ENCODE measurements around the gene IP6K2.
"Not testable (repeated sequence)": the region's sequence is repeated elsewhere in the genome, so short reads cannot be mapped to it uniquely, and the experiment has no call there.

The IP6K2 gene, protein sequence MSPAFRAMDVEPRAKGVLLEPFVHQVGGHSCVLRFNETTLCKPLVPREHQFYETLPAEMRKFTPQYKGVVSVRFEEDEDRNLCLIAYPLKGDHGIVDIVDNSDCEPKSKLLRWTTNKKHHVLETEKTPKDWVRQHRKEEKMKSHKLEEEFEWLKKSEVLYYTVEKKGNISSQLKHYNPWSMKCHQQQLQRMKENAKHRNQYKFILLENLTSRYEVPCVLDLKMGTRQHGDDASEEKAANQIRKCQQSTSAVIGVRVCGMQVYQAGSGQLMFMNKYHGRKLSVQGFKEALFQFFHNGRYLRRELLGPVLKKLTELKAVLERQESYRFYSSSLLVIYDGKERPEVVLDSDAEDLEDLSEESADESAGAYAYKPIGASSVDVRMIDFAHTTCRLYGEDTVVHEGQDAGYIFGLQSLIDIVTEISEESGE

GRCh38 chr3:48716982-48717746 is at the start of gene IP6K2:
IP6K2 (minus strand) TSS chr3:48717221; CDS start chr3:48695291, 21,930 bp downstream.
- H3K27ac ChIP-seq: peak within 1 kb of the TSS; percentile 78 to 81
- peak; percentile 99 for DNase-seq (ENCODE audit: low spot score)
- peak within 1 kb of the TSS; percentile 92 for H3K4me3 ChIP-seq
- TF ChIP-seq, protein P1, sequence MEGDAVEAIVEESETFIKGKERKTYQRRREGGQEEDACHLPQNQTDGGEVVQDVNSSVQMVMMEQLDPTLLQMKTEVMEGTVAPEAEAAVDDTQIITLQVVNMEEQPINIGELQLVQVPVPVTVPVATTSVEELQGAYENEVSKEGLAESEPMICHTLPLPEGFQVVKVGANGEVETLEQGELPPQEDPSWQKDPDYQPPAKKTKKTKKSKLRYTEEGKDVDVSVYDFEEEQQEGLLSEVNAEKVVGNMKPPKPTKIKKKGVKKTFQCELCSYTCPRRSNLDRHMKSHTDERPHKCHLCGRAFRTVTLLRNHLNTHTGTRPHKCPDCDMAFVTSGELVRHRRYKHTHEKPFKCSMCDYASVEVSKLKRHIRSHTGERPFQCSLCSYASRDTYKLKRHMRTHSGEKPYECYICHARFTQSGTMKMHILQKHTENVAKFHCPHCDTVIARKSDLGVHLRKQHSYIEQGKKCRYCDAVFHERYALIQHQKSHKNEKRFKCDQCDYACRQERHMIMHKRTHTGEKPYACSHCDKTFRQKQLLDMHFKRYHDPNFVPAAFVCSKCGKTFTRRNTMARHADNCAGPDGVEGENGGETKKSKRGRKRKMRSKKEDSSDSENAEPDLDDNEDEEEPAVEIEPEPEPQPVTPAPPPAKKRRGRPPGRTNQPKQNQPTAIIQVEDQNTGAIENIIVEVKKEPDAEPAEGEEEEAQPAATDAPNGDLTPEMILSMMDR (IDR thresholded peaks at IDR 0.05): no peak

DNA sequence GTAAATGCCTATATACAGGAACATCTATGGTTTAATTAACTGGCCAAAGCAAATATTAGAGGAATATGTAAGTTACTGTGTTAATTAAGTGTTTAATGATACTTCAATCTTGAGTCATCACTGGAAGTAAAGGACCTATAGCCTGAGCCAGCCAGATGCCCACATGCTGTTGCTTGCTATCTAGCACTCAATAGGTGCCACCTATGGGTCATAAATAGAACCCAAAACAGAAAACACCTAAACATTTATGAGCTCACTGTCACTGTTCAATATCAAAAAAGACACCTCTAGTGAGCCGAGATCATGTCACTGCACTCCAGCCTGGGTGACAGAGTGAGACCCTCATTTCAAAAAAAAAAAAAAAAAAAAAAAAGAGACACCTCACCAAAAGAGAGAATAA is 48.4 kb upstream of the IP6K2 start:
- Histone ChIP-seq H3K27ac (no peak overlapping the region), H3K4me3 (no peak overlapping the region)
- DNase-seq (ENCODE audit: low spot score): no peak
- TF ChIP-seq, protein P1 (IDR thresholded peaks at IDR 0.05): no peak

DNA sequence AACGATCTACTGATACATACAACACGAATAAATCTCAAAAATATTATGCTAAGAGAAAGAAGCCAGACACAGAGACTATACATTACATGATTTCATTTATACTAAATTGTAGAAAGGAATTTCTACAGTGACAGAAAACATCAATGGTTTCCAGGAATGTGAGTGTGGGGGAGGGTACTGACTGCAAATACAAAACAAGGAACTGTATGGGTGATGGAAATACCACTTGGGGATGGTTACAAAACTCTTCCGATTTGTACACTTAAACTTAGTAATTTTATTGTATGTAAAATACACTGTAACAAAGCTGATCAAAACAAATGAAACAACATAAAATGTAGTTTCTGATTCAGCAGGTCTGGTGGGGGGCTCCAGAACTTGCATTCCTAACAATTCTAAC is 45.8 kb upstream of the IP6K2 start:
- TF ChIP-seq, protein P1 (IDR thresholded peaks at IDR 0.05): no peak
- no peak overlapping the region for H3K27ac ChIP-seq

GRCh38 chr3:48759991-48760540 is 43.0 kb upstream of the IP6K2 start:
- H3K27ac ChIP-seq; H3K4me3 ChIP-seq; DNase-seq (ENCODE audit: low spot score): not testable (repeated sequence)

More for the DNA sequence above, 45.8 kb upstream of the IP6K2 start:
- no peak for DNase-seq (ENCODE audit: low spot score)
- no peak overlapping the region for H3K4me3 ChIP-seq

GRCh38 chr3:48759531-48759930 is 42.5 kb upstream of the IP6K2 start:
- DNase-seq (ENCODE audit: low spot score); H3K4me3 ChIP-seq; H3K27ac ChIP-seq: not testable (repeated sequence)

DNA sequence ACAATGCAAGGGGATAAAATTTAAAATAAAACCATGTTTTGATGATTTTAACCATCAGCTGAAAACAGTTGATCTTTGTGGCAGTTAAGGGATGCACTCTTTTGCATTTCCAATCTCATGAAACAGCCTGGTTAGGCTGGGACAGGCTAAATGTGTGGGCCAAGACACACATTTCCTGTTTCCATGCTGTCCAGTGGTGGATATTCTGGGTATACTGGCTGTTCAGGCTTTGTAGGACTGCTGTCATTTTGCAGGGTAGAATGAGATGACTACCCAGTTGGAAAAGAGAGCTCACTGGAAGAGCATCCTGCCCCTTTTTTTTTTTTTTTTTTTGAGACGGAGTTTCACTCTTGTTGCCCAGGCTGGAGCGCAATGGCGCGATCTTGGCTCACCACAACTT is 42.0 kb upstream of the IP6K2 start:
- TF ChIP-seq, protein P1 (IDR thresholded peaks at IDR 0.05): no peak
- no peak overlapping the region for H3K4me3 ChIP-seq
- no peak for DNase-seq (ENCODE audit: low spot score)
- no peak overlapping the region for H3K27ac ChIP-seq

GRCh38 chr3:48756640-48757039 is 39.6 kb upstream of the IP6K2 start:
- H3K27ac ChIP-seq: no peak overlapping the region
- no peak for DNase-seq (ENCODE audit: low spot score)
- no peak overlapping the region for H3K4me3 ChIP-seq
- TF ChIP-seq, protein P1 (IDR thresholded peaks at IDR 0.05): no peak
